HK-2 (cell line): ENCODE results near the gene HIPK3.
"Not testable (repeated sequence)": the region's sequence is repeated elsewhere in the genome, so short reads cannot be mapped to it uniquely, and the experiment has no call there.

Experiments
- DNase-seq: peaks from one replicate; pipeline ENCODE4 v3.0.0-alpha.2; 2018; ENCODE audit not compliant: unreplicated experiment

HIPK3 gene

DNA sequence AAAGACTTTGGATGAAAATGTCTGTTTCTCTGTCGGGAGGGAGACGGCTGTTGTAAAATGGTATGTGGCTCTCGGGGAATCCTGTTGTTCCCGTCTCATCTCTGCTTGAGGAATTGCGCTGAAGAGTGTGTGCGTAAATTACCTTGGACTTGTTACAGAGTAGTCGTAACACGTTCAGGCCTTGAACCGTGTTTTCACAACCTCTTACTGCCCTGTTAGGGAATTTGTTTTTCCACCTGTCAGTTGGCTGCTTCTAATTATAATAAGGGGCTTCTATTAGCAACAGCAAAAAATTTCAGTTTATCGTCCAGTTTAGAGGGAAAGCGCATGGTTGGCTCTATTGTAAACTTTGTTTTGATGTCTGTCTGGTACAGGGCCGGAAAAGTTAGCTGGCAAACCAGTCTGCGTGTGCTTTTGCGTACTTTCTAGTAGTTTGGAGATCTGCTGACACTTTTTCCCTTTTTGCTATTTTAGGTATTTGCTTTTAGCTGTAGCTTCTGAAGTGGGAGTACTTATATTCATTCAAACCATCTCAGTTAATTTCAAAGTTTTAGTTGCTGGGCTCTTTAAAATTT is 1.5 kb downstream of the HIPK3 start:
- DNase-seq: no peak

DNA sequence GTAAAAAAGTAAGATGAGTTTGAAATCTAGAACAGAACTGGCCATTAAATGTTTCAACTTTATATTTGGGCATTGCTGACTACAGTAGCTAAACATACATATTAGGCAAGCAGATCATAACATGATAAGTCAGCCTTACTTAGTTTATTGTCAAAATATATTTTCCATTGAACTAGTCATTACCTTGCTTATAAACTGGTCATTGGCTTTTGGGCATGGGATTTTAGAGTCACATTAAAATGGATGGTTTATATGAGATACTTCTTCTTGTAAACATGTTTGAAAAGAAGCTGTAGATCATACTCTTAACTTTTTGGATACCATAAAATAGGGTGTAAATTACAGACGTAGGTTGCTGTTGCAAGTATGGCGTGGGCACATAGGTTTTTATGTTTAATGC is 2.7 kb downstream of the HIPK3 start:
- no peak for DNase-seq

DNA sequence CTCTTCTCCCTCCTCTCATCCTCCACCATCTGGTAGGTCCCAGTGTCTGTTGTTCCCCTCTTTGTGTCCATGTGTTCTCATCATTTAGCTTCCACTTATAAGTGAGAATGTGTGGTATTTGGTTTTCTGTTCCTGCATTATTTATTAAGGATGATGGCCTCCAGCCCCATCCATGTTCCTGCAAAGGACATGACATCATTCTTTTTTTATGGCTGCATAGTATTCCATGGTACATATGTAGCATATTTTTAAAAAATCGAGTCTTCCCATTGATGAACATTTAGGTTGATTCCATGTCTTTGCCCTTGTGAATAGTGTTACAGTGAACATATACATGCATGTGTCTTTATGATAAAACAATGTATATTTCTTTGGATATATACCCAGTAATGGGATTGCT is 4.2 kb downstream of the HIPK3 start:
- DNase-seq: not testable (repeated sequence)

DNA sequence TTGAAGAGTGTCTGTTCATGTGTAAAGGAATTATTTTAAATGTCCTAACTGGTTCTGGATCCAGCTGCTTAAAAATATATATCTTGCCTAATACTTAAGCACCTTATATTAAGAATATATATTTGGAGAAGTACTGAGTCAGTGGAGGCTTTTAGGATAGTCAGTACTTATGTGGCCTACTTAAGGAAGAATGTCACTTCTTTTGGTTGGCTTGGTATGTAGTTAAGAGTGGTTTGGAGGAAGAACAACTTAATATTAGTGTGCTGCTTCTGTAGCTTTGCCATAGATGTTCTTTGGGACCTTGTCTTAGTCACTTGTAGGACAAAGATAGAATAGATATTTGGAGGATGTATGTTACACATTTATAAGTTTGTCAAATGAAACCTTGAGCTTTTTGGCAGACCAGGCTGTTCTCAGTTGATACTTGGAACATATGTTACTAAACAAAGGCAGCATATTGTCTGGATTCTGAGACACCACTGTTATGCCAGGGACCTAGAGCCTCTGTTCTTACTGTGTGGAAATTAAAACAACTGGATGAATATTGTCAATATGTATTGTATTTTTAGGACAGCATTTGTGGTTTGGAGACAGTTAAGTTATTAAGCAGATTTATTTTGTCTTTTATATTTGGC is 4.9 kb downstream of the HIPK3 start:
- DNase-seq: no peak

DNA sequence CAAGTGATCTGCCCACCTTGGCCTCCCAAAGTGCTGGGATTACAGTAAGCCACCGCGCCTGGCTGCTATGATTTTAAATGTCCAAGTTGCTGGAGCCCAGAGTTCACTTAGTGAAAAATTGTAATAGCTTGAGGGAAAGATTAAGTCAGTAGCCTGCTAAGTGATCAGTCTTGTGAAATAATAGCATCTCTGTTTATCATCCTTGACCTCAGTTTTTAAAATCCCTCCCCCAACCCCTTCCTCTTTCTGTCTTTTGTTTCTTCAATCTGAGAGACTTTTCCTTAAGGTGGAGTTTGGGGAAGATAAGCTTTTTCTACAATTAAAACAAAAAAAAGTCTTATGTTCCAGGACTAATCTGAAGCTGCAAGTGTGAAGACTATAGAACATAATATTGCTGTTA is 6.4 kb downstream of the HIPK3 start:
- no peak for DNase-seq

DNA sequence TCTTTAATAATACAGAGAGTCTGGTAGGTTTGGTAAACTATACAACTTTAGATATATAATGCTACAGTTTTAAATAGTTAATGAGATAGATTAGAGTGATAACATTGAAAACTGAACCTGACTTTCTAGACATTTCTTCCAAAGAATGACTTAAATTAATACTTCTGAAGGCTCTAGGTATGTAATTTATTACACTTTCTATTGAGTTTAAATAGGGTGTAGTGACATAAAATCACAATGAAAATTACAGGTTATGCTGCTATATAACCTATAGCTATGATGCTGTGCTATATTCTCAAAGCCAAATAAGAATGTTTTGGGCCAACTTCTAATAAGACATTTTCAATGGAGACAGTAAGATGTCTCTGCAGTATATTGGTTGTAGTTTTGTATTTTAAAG is 7.7 kb downstream of the HIPK3 start:
- no peak for DNase-seq

DNA sequence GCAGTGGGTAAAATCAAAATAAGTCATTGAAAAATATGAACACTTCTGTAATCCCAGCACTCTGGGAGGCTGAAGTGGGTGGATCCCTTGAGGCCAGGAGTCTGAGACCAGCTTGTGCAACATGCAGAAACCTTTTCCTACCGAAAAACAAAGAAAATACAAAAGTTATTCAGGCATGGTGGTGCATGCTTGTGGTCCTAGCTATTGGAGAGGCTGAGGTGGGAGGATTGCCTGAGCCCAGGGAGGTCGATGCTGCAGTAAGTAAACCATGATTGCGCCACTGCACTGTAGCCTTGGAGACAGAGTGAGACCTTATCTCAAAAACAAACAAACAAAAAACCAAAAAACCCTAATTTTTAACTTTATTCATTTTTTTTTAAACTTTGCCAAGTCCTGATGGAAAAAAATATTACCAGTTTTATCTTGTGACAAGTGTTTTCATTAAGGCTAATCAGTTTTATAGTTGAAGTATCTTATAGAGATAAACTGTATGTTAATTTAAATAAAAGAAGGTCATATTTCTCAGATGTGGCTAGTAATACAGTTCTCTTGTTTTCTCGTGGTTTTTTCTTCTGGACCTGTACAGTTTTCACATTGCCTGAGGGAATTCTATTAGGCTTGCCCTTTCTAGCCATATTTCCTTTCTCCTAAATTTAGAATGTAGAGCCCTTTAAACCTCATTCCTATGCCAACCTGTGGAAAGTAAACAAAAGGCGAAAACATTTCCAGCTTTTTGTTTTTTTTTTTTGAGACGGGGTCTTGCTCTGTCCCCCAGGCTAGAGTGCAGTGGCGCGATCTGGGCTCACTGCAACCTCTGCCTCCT is 9.4 kb downstream of the HIPK3 start:
- DNase-seq: no peak

DNA sequence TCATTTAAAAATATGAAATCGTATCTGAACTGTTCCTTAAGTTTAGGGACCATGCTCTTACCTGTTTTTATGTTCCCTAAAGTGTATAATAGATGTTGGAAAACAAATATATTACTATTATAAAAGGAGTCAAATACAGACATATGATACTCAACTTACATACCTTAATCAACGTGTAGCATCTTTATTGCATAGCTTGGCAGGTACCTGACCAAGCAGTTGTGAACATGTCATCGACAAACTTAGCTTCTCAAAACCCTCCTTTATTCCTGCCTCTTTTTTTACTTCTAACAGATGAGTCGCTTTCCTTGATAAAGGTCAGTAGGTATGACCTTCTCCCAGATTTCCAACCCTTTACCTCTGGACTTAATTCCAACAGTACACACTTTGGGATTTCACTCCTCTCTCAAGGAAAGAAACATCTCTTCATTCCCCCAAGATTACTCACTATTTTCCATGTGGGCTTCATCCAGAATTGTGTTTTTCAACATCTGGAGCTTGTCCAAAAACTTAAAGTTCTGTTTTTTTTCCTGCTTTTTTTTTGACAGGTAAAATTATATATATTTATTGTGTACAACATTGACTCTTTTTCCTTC is 11.9 kb downstream of the HIPK3 start:
- no peak for DNase-seq

DNA sequence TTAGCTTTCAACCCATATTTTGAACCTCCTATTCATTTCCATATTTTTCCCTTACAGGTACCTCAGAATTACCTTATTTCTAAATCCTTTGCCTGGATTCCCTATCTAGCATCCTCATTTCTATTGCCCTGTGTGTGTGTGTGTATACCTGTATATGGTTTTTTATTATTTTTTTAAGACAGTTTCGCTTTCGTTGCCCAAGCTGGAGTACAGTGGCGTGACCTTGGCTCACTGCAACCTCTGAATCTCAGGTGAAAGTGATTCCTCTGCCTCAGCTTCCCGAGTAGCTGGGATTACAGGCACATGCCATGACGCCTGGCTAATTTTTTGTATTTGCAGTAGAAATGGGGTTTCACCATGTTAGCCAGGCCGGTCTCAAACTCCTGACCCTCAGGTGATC is 12.6 kb downstream of the HIPK3 start:
- DNase-seq: no peak

DNA sequence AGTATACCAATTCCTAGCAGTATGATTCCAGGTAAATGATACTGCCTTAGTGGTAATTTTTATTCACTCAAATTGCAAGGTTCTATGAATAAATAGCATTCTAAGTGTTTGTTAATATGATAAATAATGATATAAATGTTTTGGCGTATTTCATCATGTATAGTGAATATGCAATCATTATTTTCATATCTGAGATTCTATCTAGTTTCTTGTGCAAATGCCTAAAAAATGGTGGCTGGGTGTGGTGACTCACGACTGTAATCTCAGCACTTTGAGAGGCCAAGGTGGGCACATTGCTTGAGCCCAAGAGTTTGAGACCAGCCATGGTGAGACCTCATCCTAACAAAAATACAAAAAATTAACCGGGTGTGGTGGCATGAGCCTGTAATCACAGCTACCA is 13.9 kb downstream of the HIPK3 start:
- no peak for DNase-seq

DNA sequence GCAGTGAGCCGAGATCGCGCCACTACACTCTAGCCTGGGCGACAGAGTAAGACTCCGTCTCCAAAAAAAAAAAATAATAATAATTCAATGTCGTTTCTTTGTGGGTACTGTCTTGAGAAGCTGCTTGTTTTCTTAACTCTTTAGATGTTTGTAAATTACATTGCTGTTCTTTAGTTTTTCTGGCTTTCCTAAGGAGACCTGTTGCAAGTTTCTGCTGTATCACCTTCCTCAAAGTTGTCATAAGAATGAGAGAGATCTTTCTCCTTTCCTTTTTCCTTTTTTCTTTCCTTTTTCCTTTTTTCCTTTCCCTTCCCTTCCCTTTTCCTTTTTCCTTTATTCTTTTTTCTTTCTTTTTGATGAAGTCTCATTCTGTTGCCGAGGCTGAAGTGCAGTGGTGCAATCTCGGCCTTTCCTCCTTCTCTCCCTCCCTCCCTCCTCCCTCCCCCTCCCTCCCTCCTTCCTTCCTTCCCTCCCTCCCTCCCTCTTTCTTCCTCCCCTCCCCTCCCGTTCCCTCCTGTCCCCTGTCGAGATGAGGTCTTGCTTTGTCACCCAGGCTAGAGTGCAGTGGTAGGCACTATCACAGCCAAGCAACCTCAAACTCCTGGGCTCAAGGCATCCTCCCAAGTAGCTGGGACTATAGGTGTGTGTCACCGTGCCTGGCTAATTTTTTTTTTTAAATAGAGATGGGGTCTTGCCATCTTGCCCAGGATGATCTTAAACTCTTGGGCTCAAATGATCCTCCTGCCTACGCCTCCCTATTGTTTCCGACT is 15.3 kb downstream of the HIPK3 start:
- no peak for DNase-seq

DNA sequence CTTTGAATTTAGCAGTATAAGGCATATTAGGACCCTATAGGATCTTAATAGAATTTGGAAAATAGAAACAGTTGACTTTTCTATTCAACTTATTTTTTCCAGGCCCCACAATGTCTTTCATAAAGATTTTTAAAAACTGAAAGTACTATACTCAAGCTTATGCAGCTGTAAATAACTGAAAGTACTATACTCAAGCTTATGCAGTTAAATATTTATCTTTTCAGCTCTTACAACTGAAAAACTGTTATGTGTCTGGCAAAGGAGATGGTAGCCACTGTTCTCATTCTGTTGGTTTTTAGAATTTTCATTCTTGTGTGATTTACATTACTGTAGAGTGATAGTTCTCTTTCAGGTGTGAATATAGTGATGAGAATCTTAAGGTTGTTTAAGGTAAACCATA is 16.5 kb downstream of the HIPK3 start:
- no peak for DNase-seq

DNA sequence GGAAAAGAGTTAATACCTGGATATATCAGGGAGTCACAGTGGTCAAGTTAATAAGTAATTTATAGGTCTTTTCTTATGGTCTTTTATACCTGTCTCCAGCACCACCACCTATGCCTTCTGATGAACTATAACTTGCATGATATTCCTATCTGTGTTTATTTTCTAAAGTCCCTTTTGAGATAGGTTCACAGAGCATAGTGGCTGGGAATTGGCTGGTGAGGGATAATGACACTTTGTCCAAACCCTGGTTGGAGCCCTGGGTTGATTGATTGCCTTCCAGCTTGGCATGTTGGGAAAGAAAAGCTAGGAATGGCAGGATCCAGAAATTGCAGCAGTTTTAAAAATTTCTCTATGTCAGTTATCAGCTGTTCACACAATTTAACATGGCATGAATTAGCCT is 23.2 kb downstream of the HIPK3 start:
- no peak for DNase-seq

DNA sequence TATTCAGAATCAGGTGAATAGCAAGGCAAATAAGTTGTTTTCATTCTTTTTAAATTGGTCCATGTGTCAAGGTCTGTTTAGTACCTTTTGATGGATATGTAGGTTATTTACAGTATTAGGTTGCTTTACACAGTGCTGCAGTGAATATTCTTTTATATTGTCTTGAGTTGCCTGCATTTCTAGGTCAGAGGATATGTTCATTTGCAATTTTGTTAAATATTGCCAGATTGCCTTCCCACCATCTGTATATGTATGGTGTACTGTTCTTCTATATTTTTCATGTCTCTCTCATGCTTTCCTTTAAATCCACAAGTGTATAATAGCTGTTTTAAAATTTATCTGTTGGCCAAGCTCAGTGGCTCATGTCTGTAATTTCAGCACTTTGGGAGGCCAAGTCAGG is 24.6 kb downstream of the HIPK3 start:
- DNase-seq: no peak

DNA sequence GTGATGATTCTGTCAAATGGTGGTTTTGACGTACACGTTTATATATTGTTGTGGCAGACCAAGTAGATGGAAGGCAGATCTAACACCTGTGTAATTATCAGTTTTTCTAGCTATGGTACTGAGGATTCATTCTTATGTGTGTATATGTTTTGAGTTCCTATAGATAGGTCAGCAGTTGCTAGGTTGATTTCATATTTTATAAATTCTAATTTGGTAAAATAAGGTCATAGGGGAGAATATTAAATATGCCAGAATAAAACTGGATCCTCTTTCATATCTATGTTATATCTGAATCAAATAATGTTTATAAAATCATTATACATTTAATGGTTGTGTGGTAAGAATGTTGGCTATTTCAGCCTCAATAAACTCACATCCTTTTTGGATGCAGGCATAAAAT is 27.6 kb downstream of the HIPK3 start:
- DNase-seq: no peak

DNA sequence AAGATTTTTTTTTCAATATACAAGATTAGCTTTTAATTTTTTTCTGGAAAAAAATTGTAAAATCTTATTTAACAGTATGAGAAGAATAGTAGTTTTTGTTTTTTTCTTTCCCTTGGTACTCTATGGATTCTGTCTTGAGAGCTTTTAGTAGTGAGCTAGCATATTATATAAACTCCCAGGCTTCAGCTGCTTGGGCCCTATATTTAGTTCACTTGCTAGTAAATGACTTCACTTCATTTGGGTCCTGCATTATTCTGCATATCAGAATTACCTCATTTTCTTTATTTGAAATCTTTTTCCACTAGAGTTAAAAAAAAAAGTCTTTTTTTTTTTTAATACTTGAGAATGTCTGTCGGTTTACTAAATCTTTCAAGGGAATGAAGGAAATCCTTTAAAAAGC is 33.1 kb downstream of the HIPK3 start:
- no peak for DNase-seq

DNA sequence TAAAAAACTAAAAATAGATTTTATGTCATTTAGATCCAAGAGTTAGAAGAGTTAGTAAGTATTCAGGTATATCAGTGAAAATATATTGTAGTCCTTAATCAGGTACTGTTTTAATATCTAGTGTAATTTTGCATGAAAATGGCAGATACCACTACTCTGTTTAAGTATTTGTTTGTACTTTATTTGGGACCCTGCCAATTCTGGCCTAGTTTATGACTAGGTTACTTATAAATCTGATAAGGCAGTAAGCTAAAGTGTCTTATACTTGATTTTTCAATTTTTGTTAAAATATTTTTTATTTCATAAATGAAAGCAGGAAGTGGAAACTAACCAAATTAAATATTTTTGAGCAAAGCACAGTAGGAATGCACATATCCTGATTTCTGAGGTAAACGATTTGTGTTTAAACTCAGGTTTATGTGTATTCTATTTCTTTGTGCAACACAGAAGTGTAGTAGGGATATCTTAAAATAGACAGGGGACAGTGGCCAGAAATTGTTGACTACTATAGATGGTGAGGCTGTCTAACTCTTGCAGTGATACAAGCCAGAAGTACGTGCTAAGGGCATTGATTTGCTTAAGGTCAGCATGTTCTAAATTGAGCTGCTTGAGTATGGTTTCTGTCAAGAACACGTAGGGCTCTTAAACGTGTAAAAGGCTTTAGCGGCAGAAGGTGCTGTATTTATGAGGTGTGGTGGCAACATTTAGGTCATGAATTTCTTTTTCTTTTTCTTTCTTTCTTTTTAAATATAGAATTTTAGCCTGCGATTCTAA is 34.0 kb downstream of the HIPK3 start:
- DNase-seq: no peak

DNA sequence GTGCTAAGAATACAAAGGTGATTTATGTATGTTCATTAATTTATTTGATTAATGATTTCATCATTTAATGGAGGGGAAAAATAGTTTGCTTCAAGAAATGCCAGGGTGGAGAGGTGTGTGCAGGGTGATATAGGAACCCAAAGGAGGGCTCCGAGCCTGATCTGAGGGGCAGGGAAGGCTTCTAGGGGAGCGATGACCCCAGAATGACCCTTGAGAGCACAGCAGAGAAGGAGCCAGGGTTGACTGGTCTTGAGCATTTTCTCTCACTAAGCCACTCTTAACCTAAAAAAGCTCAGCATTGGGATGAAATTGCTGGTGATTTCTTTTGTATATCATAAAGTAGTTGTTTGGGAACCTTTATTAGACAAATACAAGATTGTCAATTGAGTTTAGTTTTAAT is 35.1 kb downstream of the HIPK3 start:
- no peak for DNase-seq

DNA sequence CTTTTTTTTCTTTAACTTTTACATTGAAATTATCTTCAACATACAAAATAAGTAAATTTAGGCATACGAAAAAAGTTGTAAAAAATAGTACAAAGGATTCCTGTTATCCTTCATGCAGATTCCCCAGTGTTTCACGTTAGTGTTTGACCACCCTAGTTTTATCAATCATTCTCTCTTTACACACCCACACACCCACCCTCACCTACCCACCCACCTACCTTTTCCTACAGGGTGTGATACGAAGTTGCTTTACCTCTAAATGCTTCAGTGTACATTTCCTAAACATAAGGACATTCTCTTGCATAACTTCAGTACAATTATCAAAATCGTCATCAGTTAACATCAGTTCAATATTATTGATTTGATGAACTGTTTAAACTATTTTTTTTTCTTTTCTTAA is 37.0 kb downstream of the HIPK3 start:
- DNase-seq: no peak

DNA sequence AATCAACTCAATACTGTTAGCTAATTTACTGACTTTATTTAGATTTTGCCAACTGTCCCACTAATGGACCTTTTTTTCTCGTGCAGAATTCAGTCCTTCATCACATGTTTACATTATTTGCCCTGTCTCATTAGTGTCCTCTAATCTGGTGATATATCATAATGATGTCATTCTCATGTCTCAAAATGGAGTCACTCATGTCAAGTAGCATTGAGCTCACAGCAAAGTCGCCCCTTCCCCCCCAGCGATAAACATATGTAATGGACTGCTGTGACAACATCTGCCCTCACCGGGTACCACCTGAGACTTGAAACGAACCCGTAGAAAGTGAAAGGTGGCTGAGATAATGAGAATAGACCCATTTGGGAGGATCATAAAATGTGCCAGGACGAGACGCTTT is 37.6 kb downstream of the HIPK3 start:
- no peak for DNase-seq

DNA sequence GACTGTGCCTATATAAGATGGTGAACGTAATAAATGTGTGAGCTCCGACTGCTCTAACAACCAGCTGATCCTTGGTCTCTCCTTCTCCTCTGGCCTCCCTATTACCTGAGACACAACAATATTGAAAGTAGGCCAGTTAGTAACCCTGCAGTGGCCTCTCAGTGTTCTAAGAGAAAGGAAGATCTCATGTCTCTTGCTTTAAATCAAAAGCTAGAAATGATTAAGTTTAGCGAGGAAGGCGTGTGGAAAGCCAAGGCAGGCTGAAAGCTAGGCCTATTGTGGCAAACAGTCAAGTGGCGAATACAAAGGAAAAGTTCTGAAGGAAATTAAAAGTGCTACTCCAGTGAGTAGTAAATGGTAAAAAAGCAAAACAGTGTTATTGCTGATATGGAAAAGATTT is 39.5 kb downstream of the HIPK3 start:
- no peak for DNase-seq
